Lower leg skin (tissue), 3 donors: Measurements from ENCODE around the gene PDE8A.

Experiments used
- POLR2A ChIP-seq, 2 donors: fragments of 450-650 bp; IDR thresholded peaks; one replicate each; pipeline ENCODE4 v1.6.1; 2016 to 2017; ENCODE audit warnings: antibody characterized with exemption in 2 of 2, mild to moderate bottlenecking in 1 of 2, moderate library complexity in 1 of 2
- TF ChIP-seq, protein P1 (sequence below), 3 donors: fragments of 450-650 bp; IDR thresholded peaks; one replicate each; pipeline ENCODE4 v1.5.1; 2016; ENCODE audit warnings: antibody characterized with exemption in 3 of 3, mild to moderate bottlenecking in 3 of 3, moderate library complexity in 2 of 3

DNA sequence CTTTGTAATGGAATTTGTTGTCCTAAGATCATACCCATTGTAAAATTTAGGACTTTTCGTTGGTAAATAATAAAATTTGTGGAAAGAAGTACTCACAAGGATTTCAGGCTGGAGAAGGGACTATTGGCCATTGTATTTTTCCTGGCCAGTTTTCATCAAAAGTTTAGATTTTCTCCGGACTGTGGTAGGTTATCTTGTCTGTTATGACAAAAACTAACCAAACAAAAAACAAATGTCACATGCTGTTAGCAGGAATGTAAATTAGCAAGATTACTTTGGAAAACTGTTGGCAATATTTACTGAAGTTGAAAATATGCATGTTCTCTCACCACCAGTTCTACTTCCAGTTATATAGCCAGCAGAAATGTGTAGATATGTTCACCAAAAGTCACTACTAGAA, 27.8 kb downstream of the PDE8A start:
- TF ChIP-seq, protein P1, sequence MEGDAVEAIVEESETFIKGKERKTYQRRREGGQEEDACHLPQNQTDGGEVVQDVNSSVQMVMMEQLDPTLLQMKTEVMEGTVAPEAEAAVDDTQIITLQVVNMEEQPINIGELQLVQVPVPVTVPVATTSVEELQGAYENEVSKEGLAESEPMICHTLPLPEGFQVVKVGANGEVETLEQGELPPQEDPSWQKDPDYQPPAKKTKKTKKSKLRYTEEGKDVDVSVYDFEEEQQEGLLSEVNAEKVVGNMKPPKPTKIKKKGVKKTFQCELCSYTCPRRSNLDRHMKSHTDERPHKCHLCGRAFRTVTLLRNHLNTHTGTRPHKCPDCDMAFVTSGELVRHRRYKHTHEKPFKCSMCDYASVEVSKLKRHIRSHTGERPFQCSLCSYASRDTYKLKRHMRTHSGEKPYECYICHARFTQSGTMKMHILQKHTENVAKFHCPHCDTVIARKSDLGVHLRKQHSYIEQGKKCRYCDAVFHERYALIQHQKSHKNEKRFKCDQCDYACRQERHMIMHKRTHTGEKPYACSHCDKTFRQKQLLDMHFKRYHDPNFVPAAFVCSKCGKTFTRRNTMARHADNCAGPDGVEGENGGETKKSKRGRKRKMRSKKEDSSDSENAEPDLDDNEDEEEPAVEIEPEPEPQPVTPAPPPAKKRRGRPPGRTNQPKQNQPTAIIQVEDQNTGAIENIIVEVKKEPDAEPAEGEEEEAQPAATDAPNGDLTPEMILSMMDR (IDR thresholded peaks at IDR 0.05), result no peak
- no peak for TF ChIP-seq POLR2A (IDR thresholded peaks at IDR 0.05)
